Caco-2 (cell line): Measurements from ENCODE around the gene TRIB2. TPM values are rescaled to one million over a fixed set of nuclear protein-coding genes. Genes with fewer than 3 reads are reported as not detected.

ENCODE experiments used
- BruUV-seq: library from RNA; stranded (reverse); fragments of 400-500 nt; replicated peaks from 2 replicates; lab custom pipeline; 2021; lab: Mats Ljungman, UMichigan
- CTCF ChIA-PET: fragments of 300-600 bp; sonication (Branson Sonifier 250); formaldehyde crosslinking; loops from one replicate; lab custom pipeline; 2022; ENCODE audit warnings: antibody characterized with exemption; lab: Charles Lee
- POLR2A ChIA-PET: fragments of 300-600 bp; sonication (Branson Sonifier 250); formaldehyde crosslinking; loops from one replicate; lab custom pipeline; 2022; ENCODE audit warnings: antibody characterized with exemption; lab: Charles Lee
- DNase-seq, 2 experiments: peaks; one replicate each; pipeline versions ENCODE4 v3.0.0 to v3.0.0-alpha.2; 2020 to 2022
- H3K27me3 ChIP-seq: replicated peaks from 2 replicates; pipeline ENCODE4 v1.6.0; 2011; ENCODE audit warnings: low read length; ENCODE audit not compliant: control insufficient read depth, insufficient read depth
- H3K36me3 ChIP-seq: 2 replicates; pipeline ENCODE4 v1.5.1; 2011; ENCODE audit warnings: low read length; ENCODE audit not compliant: control insufficient read depth, insufficient read depth
- H3K4me1 ChIP-seq: fragments of 250-450 bp; sonication (Bioruptor Pico); 2 replicates; pipeline ENCODE4 v1.5.1; 2020; ENCODE audit warnings: mild to moderate bottlenecking
- H3K4me3 ChIP-seq: 2 replicates; pipeline ENCODE4 v1.5.1; 2011; ENCODE audit warnings: low read depth, mild to moderate bottlenecking, control low read depth, low read length
- H3K9me3 ChIP-seq: fragments of 250-450 bp; sonication (Bioruptor Pico); 2 replicates; pipeline ENCODE4 v1.5.1; 2020; ENCODE audit warnings: mild to moderate bottlenecking, moderate library complexity
- H3K27ac Mint-ChIP-seq: one replicate; pipeline ENCODE4 v1.8.0; 2022; ENCODE audit warnings: mixed read lengths; ENCODE audit not compliant: unreplicated experiment
- H3K27me3 Mint-ChIP-seq: one replicate; pipeline ENCODE4 v1.8.0; 2022; ENCODE audit warnings: mixed read lengths; ENCODE audit not compliant: insufficient read depth, unreplicated experiment
- H3K36me3 Mint-ChIP-seq: one replicate; pipeline ENCODE4 v1.8.0; 2022; ENCODE audit warnings: mild to moderate bottlenecking, mixed read lengths; ENCODE audit not compliant: insufficient read depth, unreplicated experiment
- H3K4me1 Mint-ChIP-seq: one replicate; pipeline ENCODE4 v1.8.0; 2022; ENCODE audit warnings: low read depth, mixed read lengths; ENCODE audit not compliant: unreplicated experiment
- H3K4me3 Mint-ChIP-seq: one replicate; pipeline ENCODE4 v1.8.0; 2022; ENCODE audit warnings: mild to moderate bottlenecking, moderate library complexity, mixed read lengths; ENCODE audit not compliant: unreplicated experiment
- H3K9me3 Mint-ChIP-seq: one replicate; pipeline ENCODE4 v1.8.0; 2022; ENCODE audit warnings: mixed read lengths; ENCODE audit not compliant: unreplicated experiment
- CTCF ChIP-seq, 2 experiments: fragments of 200-600 bp in 1 of 2; IDR thresholded peaks; 1 replicate in 1 of 2; 2 replicates in 1 of 2; pipeline versions ENCODE4 v1.5.1 to v1.8.0; 2011 to 2022; ENCODE audit warnings: antibody characterized with exemption in 1 of 2, control low read depth in 1 of 2, inconsistent platforms in 1 of 2, low read depth in 1 of 2, low read length in 1 of 2, mild to moderate bottlenecking in 1 of 2, moderate library complexity in 1 of 2; ENCODE audit not compliant: insufficient read depth in 1 of 2, severe bottlenecking in 1 of 2, unreplicated experiment in 1 of 2
- intact Hi-C: fragments of 100-400 bp; cut with micrococcal nuclease; formaldehyde crosslinking; loops from one replicate; pipeline ENCODE4 v1.10.0; 2022; ENCODE audit not compliant: unreplicated experiment
- total RNA-seq: library from RNA; stranded (reverse); gene quantifications from 2 replicates; pipeline ENCODE4 v1.2.3, GENCODE V29; 2022

TRIB2 gene
- total RNA-seq, 1 experiment from 2014 or later: 2.9 TPM

- DNase-seq: no peak
- ChIA-PET POLR2A (no interaction called here), CTCF (no interaction called here)
- H3K27me3 ChIP-seq: no peaks in the 10 kb centered on the region
- Mint-ChIP-seq H3K4me1 (no peaks in the 10 kb centered on the region), H3K36me3 (no peaks in the 10 kb centered on the region), H3K4me3 (no peak overlapping the region), H3K27me3 (peaks cover 6% of the 10 kb centered on the region), H3K27ac (no peak overlapping the region), H3K9me3 (peaks cover 16% of the 10 kb centered on the region)
- no peaks in the 10 kb centered on the region for H3K36me3 ChIP-seq
- H3K4me1 ChIP-seq: no peaks in the 10 kb centered on the region
- TF ChIP-seq CTCF (IDR thresholded peaks at IDR 0.05; ENCODE audit: insufficient read depth in 1 of 2, low read depth in 1 of 2, low read length in 1 of 2, severe bottlenecking in 1 of 2, unreplicated experiment in 1 of 2): no peak
- no peaks in the 10 kb centered on the region; the same call in 1 of the 2 replicates for H3K9me3 ChIP-seq
- no TSS peak for BruUV-seq
- no peak overlapping the region for H3K4me3 ChIP-seq
- intact Hi-C loops: no loop called here
Measured at GRCh38 chr2:12674644-12675328, 42.0 kb upstream of the TRIB2 start.

GRCh38 chr2:12675352-12675795, 41.4 kb upstream of the TRIB2 start:
- no peaks in the 10 kb centered on the region for H3K27me3 ChIP-seq
- DNase-seq: no peak
- Mint-ChIP-seq H3K4me1 (no peaks in the 10 kb centered on the region), H3K27me3 (peaks cover 6% of the 10 kb centered on the region), H3K27ac (no peak overlapping the region), H3K4me3 (no peak overlapping the region), H3K9me3 (peaks cover 22% of the 10 kb centered on the region), H3K36me3 (no peaks in the 10 kb centered on the region)
- peaks cover 2% of the 10 kb centered on the region; the same call in 1 of the 2 replicates for H3K9me3 ChIP-seq
- no peak overlapping the region for H3K4me3 ChIP-seq
- no peak for TF ChIP-seq CTCF (IDR thresholded peaks at IDR 0.05; ENCODE audit: insufficient read depth in 1 of 2, low read depth in 1 of 2, low read length in 1 of 2, severe bottlenecking in 1 of 2, unreplicated experiment in 1 of 2)
- ChIA-PET CTCF (no interaction called here), POLR2A (no interaction called here)
- no peaks in the 10 kb centered on the region for H3K36me3 ChIP-seq
- no TSS peak for BruUV-seq
- H3K4me1 ChIP-seq: no peaks in the 10 kb centered on the region
- intact Hi-C loops: no loop called here

DNA sequence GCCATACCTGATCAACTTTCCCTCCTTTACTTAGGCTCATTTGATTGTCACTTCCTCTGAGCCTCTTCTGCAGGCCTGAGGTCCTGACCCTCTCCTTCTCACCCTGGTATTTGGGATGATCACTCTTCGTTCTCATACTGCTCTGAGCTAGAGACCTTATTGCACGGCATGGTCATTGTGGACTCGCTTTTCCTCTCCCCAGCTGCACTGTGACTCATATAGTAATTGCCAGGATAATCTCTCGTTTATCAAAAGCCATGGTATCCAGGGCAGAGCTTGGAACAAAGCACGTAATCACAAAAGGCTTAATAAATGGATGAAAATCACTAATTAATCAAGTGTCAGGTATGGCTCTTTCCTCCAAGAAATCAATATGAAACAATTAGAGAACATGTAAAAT, 40.9 kb upstream of the TRIB2 start:
- H3K36me3 ChIP-seq: no peaks in the 10 kb centered on the region
- no peak for TF ChIP-seq CTCF (IDR thresholded peaks at IDR 0.05; ENCODE audit: insufficient read depth in 1 of 2, low read depth in 1 of 2, low read length in 1 of 2, severe bottlenecking in 1 of 2, unreplicated experiment in 1 of 2)
- Mint-ChIP-seq H3K36me3 (no peaks in the 10 kb centered on the region), H3K4me3 (no peak overlapping the region), H3K9me3 (peaks cover 22% of the 10 kb centered on the region), H3K27ac (no peak overlapping the region), H3K27me3 (peaks cover 6% of the 10 kb centered on the region), H3K4me1 (no peaks in the 10 kb centered on the region)
- H3K4me3 ChIP-seq: no peak overlapping the region
- H3K4me1 ChIP-seq: no peaks in the 10 kb centered on the region
- H3K27me3 ChIP-seq: no peaks in the 10 kb centered on the region
- CTCF ChIA-PET: no interaction called here
- BruUV-seq: no TSS peak
- peaks cover 3% of the 10 kb centered on the region; the same call in 1 of the 2 replicates for H3K9me3 ChIP-seq
- no peak for DNase-seq
- POLR2A ChIA-PET: no interaction called here
- intact Hi-C loops: no loop called here
